KMS-11 (cell line): Measurements from ENCODE around the gene DIP2C.

Experiments
- H2AFZ ChIP-seq: fragments of 200-600 bp; sonication (generic); 2 replicates; pipeline ENCODE4 v1.6.1; 2016; ENCODE audit warnings: antibody characterized with exemption, mixed run types, low read depth
- H3K27ac ChIP-seq: fragments of 200-600 bp; sonication (generic); 2 replicates; pipeline ENCODE4 v1.6.1; 2016; ENCODE audit warnings: mild to moderate bottlenecking, mixed run types
- H3K27me3 ChIP-seq: fragments of 200-600 bp; sonication (generic); 2 replicates; pipeline ENCODE4 v1.6.1; 2017; ENCODE audit warnings: mild to moderate bottlenecking, low read depth, mixed run types, moderate library complexity; ENCODE audit not compliant: insufficient read depth
- H3K36me3 ChIP-seq: fragments of 200-600 bp; sonication (generic); 2 replicates; pipeline ENCODE4 v1.6.1; 2017; ENCODE audit warnings: mild to moderate bottlenecking, mixed run types; ENCODE audit not compliant: insufficient read depth
- H3K4me1 ChIP-seq: fragments of 200-600 bp; sonication (generic); 2 replicates; pipeline ENCODE4 v1.6.1; 2016; ENCODE audit warnings: mild to moderate bottlenecking, low read depth, mixed run types; ENCODE audit not compliant: poor library complexity, severe bottlenecking
- H3K4me2 ChIP-seq: fragments of 200-600 bp; sonication (generic); 2 replicates; pipeline ENCODE4 v1.7.0; 2016; ENCODE audit warnings: mild to moderate bottlenecking, mixed run types
- H3K4me3 ChIP-seq: fragments of 200-600 bp; sonication (generic); IDR thresholded peaks from 2 replicates; pipeline ENCODE4 v1.6.1; 2017; ENCODE audit warnings: low read depth, low read length, mixed read lengths; ENCODE audit not compliant: insufficient read depth
- H3K79me2 ChIP-seq: fragments of 200-600 bp; sonication (generic); 2 replicates; pipeline ENCODE4 v1.6.1; 2016; ENCODE audit warnings: low read depth, mixed run types; ENCODE audit not compliant: insufficient read depth
- H3K9ac ChIP-seq: fragments of 200-600 bp; sonication (generic); 2 replicates; pipeline ENCODE4 v1.6.1; 2016; ENCODE audit warnings: mild to moderate bottlenecking, mixed run types
- H4K20me1 ChIP-seq: fragments of 200-600 bp; sonication (generic); 2 replicates; pipeline ENCODE4 v1.6.1; 2016; ENCODE audit warnings: mild to moderate bottlenecking, mixed run types; ENCODE audit not compliant: insufficient read depth
- CTCF ChIP-seq: fragments of 200-600 bp; sonication (generic); conservative IDR thresholded peaks from 2 replicates; pipeline ENCODE4 v1.6.1; 2017; ENCODE audit warnings: low read depth, mild to moderate bottlenecking, antibody characterized with exemption, low read length, moderate library complexity, mixed read lengths

The DIP2C gene

GRCh38 chr10:271722-272121, 417.7 kb downstream of the DIP2C start:
- H3K9ac ChIP-seq = no peak overlapping the region

GRCh38 chr10:271201-271600, 418.3 kb downstream of the DIP2C start:
- Histone ChIP-seq H2AFZ (no peak overlapping the region), H3K4me2 (no peak overlapping the region), H3K27ac (no peak overlapping the region), H3K36me3 (no peaks in the 10 kb centered on the region), H3K9ac (no peak overlapping the region), H3K4me3 (no peak overlapping the region), H3K79me2 (no peaks in the 10 kb centered on the region), H3K4me1 (no peaks in the 10 kb centered on the region), H4K20me1 (no peaks in the 10 kb centered on the region), H3K27me3 (no peaks in the 10 kb centered on the region)
- no peak for TF ChIP-seq CTCF

More at GRCh38 chr10:271722-272121, 417.7 kb downstream of the DIP2C start:
- Histone ChIP-seq H3K27me3 (no peaks in the 10 kb centered on the region), H3K79me2 (no peaks in the 10 kb centered on the region), H3K4me2 (no peak overlapping the region), H4K20me1 (no peaks in the 10 kb centered on the region), H3K27ac (no peak overlapping the region), H2AFZ (no peak overlapping the region), H3K36me3 (no peaks in the 10 kb centered on the region), H3K4me1 (no peaks in the 10 kb centered on the region), H3K4me3 (no peak overlapping the region)
- TF ChIP-seq CTCF = no peak

- H4K20me1 ChIP-seq = no peaks in the 10 kb centered on the region
- no peak overlapping the region for H3K27ac ChIP-seq
- H3K27me3 ChIP-seq = no peaks in the 10 kb centered on the region
- no peaks in the 10 kb centered on the region for H3K79me2 ChIP-seq
- no peak overlapping the region for H2AFZ ChIP-seq
- no peaks in the 10 kb centered on the region for H3K36me3 ChIP-seq
- no peak for TF ChIP-seq CTCF
- H3K4me3 ChIP-seq = no peak overlapping the region
- no peaks in the 10 kb centered on the region for H3K4me1 ChIP-seq
- H3K4me2 ChIP-seq = no peak overlapping the region
- no peak overlapping the region for H3K9ac ChIP-seq
Observed at GRCh38 chr10:269440-270074, 419.9 kb downstream of the DIP2C start.

GRCh38 chr10:267705-268104, 421.8 kb downstream of the DIP2C start:
- H3K36me3 ChIP-seq = no peaks in the 10 kb centered on the region
- H2AFZ ChIP-seq = no peak overlapping the region
- TF ChIP-seq CTCF = no peak
- H3K4me3 ChIP-seq = no peak overlapping the region
- no peaks in the 10 kb centered on the region for H3K4me1 ChIP-seq
- H3K27ac ChIP-seq = no peak overlapping the region
- no peaks in the 10 kb centered on the region for H3K79me2 ChIP-seq
- no peaks in the 10 kb centered on the region for H3K27me3 ChIP-seq
- H3K4me2 ChIP-seq = no peak overlapping the region
- no peak overlapping the region for H3K9ac ChIP-seq
- H4K20me1 ChIP-seq = no peaks in the 10 kb centered on the region
